GM20000 (cell line): ENCODE measurements around the gene POC1A.

ENCODE experiments used
- DNase-seq: peaks from one replicate; pipeline ENCODE4 v3.0.0; 2012; ENCODE audit warnings: low spot score
- TF ChIP-seq, protein P1 (sequence below): IDR thresholded peaks from 2 replicates; pipeline ENCODE4 v1.5.1; 2012; ENCODE audit warnings: mild to moderate bottlenecking, control low read depth; ENCODE audit errors: extremely low read depth, missing control alignments

Gene POC1A

GRCh38 chr3:52143616-52144015 is 10.6 kb downstream of the POC1A start:
- TF ChIP-seq, protein P1, sequence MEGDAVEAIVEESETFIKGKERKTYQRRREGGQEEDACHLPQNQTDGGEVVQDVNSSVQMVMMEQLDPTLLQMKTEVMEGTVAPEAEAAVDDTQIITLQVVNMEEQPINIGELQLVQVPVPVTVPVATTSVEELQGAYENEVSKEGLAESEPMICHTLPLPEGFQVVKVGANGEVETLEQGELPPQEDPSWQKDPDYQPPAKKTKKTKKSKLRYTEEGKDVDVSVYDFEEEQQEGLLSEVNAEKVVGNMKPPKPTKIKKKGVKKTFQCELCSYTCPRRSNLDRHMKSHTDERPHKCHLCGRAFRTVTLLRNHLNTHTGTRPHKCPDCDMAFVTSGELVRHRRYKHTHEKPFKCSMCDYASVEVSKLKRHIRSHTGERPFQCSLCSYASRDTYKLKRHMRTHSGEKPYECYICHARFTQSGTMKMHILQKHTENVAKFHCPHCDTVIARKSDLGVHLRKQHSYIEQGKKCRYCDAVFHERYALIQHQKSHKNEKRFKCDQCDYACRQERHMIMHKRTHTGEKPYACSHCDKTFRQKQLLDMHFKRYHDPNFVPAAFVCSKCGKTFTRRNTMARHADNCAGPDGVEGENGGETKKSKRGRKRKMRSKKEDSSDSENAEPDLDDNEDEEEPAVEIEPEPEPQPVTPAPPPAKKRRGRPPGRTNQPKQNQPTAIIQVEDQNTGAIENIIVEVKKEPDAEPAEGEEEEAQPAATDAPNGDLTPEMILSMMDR: no peak
- DNase-seq: no peak

DNA sequence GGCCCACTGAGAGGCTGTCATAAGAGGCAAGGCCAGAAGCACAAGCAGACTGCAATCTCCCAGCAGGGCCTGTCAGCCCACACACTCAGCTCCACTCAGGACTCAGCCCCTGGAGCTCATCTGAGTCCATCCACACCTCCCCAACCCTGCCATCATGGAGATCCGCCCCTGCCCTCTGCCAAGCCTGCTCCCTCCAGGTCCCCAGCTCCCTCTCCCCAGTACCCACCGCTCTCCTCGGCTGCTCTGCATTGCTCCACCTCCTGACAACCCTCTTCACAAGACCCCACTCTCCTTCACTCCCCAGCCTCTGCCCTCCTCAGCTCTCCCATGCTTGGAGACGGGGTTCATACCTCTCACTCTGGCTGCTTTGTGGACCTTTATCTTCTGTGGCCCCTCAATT is 11.1 kb downstream of the POC1A start:
- TF ChIP-seq, protein P1: no peak

GRCh38 chr3:52141751-52142150 is 12.5 kb downstream of the POC1A start:
- DNase-seq: no peak
- TF ChIP-seq, protein P1: no peak

More for the DNA sequence above, 11.1 kb downstream of the POC1A start:
- DNase-seq: no peak

DNA sequence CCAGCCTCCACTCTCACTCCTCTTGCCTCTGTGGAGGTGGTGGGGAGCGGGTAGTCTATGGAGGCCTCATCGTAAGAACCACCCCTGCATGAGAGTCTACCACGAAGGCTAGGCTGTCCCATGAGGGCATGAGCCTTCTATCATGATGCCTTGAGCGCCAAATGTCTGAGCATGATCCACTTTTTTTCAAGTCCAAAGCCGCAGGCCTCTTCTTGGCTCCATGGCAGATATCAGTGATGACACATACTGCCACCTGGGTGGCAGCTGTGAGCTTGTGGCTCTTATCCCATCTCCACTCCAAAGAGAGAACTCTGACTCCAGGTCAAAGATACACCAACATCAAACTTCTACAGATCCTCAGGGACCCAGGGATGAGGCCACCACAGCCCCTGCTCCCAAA is 13.5 kb downstream of the POC1A start:
- TF ChIP-seq, protein P1: no peak
- no peak for DNase-seq

DNA sequence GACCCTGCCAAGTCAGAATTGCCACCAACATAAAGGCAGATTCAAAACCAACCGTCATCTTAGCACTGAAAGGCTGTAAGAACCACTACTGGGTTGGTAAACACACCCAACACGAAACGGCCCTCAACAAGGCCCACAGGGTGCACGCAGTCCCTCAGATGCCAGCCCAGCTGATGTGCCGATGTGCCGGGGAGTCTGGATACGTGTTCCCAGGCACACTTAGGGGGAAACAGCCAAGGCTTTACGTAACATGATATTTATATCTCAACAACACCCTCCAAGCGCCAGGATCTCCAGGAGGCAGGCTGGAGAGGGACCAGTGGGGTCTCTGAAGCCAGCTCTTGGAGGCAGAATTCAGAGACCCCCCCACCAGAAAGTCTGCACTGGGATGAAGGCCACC is 14.2 kb downstream of the POC1A start:
- TF ChIP-seq, protein P1: no peak
- no peak for DNase-seq

DNA sequence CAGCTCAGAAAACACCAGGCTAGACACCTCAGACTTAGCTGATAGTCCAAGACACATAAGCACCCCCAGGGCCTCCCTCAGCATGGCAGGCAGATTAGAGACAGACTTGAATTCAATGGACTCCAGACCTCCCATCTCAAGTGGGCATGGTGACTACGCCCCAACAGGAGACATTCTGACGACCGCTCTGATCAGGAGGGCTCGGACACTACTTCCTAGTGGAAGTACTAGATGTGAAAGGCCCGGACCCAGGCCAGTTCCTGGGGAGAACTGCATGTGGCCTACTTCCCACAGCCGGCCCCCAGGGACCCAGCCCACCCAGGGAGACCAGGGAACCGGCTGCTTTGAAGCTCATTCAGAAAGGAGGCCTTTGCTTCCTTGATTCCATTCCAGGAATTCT is 16.9 kb downstream of the POC1A start:
- TF ChIP-seq, protein P1: no peak
- DNase-seq: no peak

GRCh38 chr3:52136513-52136912 is 17.7 kb downstream of the POC1A start:
- DNase-seq: no peak
- TF ChIP-seq, protein P1: no peak

DNA sequence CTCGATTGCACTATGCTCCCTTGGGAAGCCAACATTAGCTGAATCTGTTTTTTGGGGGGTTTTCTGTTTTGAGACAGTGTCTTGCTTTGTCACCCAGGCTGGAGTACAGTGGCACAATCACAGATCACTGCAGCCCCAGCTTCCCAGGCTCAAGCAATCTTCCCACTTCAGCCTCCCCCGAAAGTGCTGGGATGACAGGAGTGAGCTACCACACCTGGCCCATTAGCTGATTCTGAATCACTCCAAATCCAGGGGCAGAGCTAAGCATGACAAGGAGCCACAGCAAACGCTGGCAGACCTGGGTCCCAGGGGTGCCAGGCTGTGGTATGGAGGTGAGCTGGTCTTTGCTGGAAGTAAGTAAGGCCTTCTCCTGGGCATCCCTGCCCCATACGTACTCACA is 18.9 kb downstream of the POC1A start:
- TF ChIP-seq, protein P1: no peak
- no peak for DNase-seq
